Prostate gland (tissue), 2 donors: Measurements from ENCODE around the gene SLC7A7. TPM values are rescaled to one million over a fixed set of nuclear protein-coding genes. Genes with fewer than 3 reads are reported as not detected.

Experiments
- DNase-seq: peaks from one replicate; pipeline ENCODE4 v3.0.0-alpha.2; 2019; ENCODE audit warnings: low spot score
- H3K27ac ChIP-seq, 2 donors: fragments of 200-600 bp; sonication (generic); 2 replicates each; pipeline ENCODE4 v1.5.1; 2017 to 2019
- H3K27me3 ChIP-seq: fragments of 200-600 bp; sonication (generic); replicated peaks from 2 replicates; pipeline ENCODE4 v1.5.1; 2019; ENCODE audit not compliant: insufficient read depth
- H3K36me3 ChIP-seq, 2 donors: fragments of 200-600 bp; sonication (generic); 1 replicate in 1 of 2; 2 replicates in 1 of 2; pipeline versions ENCODE4 v1.5.1 to v1.8.1; 2017 to 2019
- H3K4me1 ChIP-seq: fragments of 200-600 bp; sonication (generic); replicated peaks from 2 replicates; pipeline ENCODE4 v1.5.1; 2019
- H3K4me3 ChIP-seq, 2 donors: fragments of 200-600 bp; sonication (generic); 2 replicates each; pipeline ENCODE4 v1.5.1; 2017 to 2019
- H3K9me3 ChIP-seq: fragments of 200-600 bp; sonication (generic); 2 replicates; pipeline ENCODE4 v1.5.1; 2017
- CTCF ChIP-seq, 4 experiments: fragments of 200-600 bp in 2 of 4; fragments of 450-650 bp in 2 of 4; sonication (generic) in 2 of 4; IDR thresholded peaks; 1 replicate in 3 of 4; 2 replicates in 1 of 4; pipeline ENCODE4 v1.5.1; 2016 to 2019; ENCODE audit warnings: antibody characterized with exemption in 4 of 4, mild to moderate bottlenecking in 2 of 4, moderate library complexity in 2 of 4
- POLR2A ChIP-seq: fragments of 450-650 bp; IDR thresholded peaks from one replicate; pipeline ENCODE4 v1.6.1; 2016; ENCODE audit warnings: antibody characterized with exemption, mild to moderate bottlenecking
- POLR2AphosphoS5 ChIP-seq: sonication (generic); formaldehyde crosslinking; IDR thresholded peaks from one replicate; pipeline ENCODE4 v1.6.1; 2017; ENCODE audit warnings: antibody characterized with exemption
- WGBS: methylation state at CpG from one replicate; pipeline ENCODE4 v1.1.5; 2018; 5-methylcytosine and 5-hydroxymethylcytosine counted together
- intact Hi-C: fragments of 100-400 bp; cut with DNase I; formaldehyde crosslinking; loops from one replicate; pipeline ENCODE4 v1.14.2; 2022
- total RNA-seq, 2 donors: library from RNA; depleted of rRNA; stranded (reverse); fragments of >200 nt; gene quantifications; one replicate each; pipeline ENCODE4 v1.1.0, GENCODE V29; 2016

The SLC7A7 gene
- total RNA-seq, 2 donors from 2014 or later, result 4.6 to 8.1 TPM

- Histone ChIP-seq H3K27ac (no peak overlapping the region), H3K27me3 (no peaks in the 10 kb centered on the region), H3K4me1 (no peaks in the 10 kb centered on the region), H3K9me3 (no peaks in the 10 kb centered on the region), H3K36me3 (no peaks in the 10 kb centered on the region), H3K4me3 (no peak overlapping the region)
- TF ChIP-seq POLR2A, result no peak
- TF ChIP-seq CTCF (IDR thresholded peaks at IDR 0.05), result no peak
- no peak for TF ChIP-seq POLR2AphosphoS5
- DNase-seq, result no peak
- WGBS, result 63% methylated on average over 8 of the region's 8 CpGs
- intact Hi-C loops, result loop anchor here (10.0 kb wide), 1 partner anchor 170 kb away; no protein-coding TSS in a partner anchor
Observed at GRCh38 chr14:22824711-22825359, 9.6 kb upstream of the SLC7A7 start.

- H3K36me3 ChIP-seq, result no peaks in the 10 kb centered on the region
- peak overlapping the region in 1 of 2 donors; percentile 56 for H3K27ac ChIP-seq
- peak; percentile 62 for DNase-seq
- no peaks in the 10 kb centered on the region for H3K27me3 ChIP-seq
- intact Hi-C loops, result loop anchor here (2.0 to 10.0 kb wide), 2 partner anchors 30 to 168 kb away; no protein-coding TSS in a partner anchor
- H3K9me3 ChIP-seq, result no peaks in the 10 kb centered on the region
- TF ChIP-seq POLR2A (no peak), POLR2AphosphoS5 (peak; percentile 32), CTCF (IDR thresholded peaks at IDR 0.05) (peak; percentile 65 to 87 (median 82))
- no peaks in the 10 kb centered on the region for H3K4me1 ChIP-seq
- 2% methylated on average over 34 of the region's 34 CpGs for WGBS
- H3K4me3 ChIP-seq, result peak overlapping the region; percentile 21 to 23
Observed at GRCh38 chr14:22822571-22823098, 7.4 kb upstream of the SLC7A7 start.

- intact Hi-C loops, result loop anchor here (2.0 to 10.0 kb wide), 2 partner anchors 31 to 167 kb away; no protein-coding TSS in a partner anchor
Observed at GRCh38 chr14:22822016-22822570, 6.9 kb upstream of the SLC7A7 start.

GRCh38 chr14:22821193-22822015 is 6.2 kb upstream of the SLC7A7 start:
- H3K27me3 ChIP-seq, result no peaks in the 10 kb centered on the region
- DNase-seq, result no peak
- intact Hi-C loops, result loop anchor here (2.0 to 10.0 kb wide), 2 partner anchors 31 to 167 kb away; no protein-coding TSS in a partner anchor
- H3K4me3 ChIP-seq, result no peak overlapping the region
- no peak overlapping the region for H3K27ac ChIP-seq
- H3K4me1 ChIP-seq, result no peaks in the 10 kb centered on the region
- TF ChIP-seq CTCF (IDR thresholded peaks at IDR 0.05), result no peak
- no peak for TF ChIP-seq POLR2AphosphoS5
- no peak for TF ChIP-seq POLR2A
- 82% methylated on average over 24 of the region's 24 CpGs for WGBS
- H3K9me3 ChIP-seq, result no peaks in the 10 kb centered on the region
- H3K36me3 ChIP-seq, result no peaks in the 10 kb centered on the region

More at GRCh38 chr14:22822016-22822570, 6.9 kb upstream of the SLC7A7 start:
- Histone ChIP-seq H3K4me1 (no peaks in the 10 kb centered on the region), H3K9me3 (no peaks in the 10 kb centered on the region), H3K27ac (peak overlapping the region in 1 of 2 donors; percentile 56), H3K4me3 (peak overlapping the region; percentile 21 to 23), H3K27me3 (no peaks in the 10 kb centered on the region), H3K36me3 (no peaks in the 10 kb centered on the region)
- WGBS, result 69% methylated on average over 32 of the region's 32 CpGs
- TF ChIP-seq POLR2A (no peak), CTCF (IDR thresholded peaks at IDR 0.05) (no peak), POLR2AphosphoS5 (no peak)
- no peak for DNase-seq
